OCI-LY7 (cell line): ENCODE results near the gene BCAR3. TPM values are rescaled to one million over a fixed set of nuclear protein-coding genes. Genes with fewer than 3 reads are reported as not detected.

ENCODE experiments used
- BruUV-seq: library from RNA; stranded (reverse); fragments of 400-500 nt; replicated peaks from 2 replicates; lab custom pipeline; 2021; lab: Mats Ljungman, UMichigan
- CTCF ChIA-PET: fragments of 300-600 bp; sonication (Branson Sonifier 250); formaldehyde crosslinking; loops from one replicate; lab custom pipeline; 2022; ENCODE audit warnings: antibody characterized with exemption; ENCODE audit not compliant: unreplicated experiment; lab: Charles Lee
- POLR2A ChIA-PET: fragments of 300-600 bp; sonication (Branson Sonifier 250); formaldehyde crosslinking; loops from one replicate; lab custom pipeline; 2022; ENCODE audit warnings: antibody characterized with exemption; lab: Charles Lee
- DNase-seq: peaks from one replicate; pipeline ENCODE4 v3.0.0-alpha.2; 2015; ENCODE audit warnings: low spot score
- H2AFZ ChIP-seq: fragments of 200-600 bp; sonication (generic), shearing (Covaris generic); 2 replicates; pipeline ENCODE4 v1.6.1; 2014; ENCODE audit warnings: mild to moderate bottlenecking, antibody characterized with exemption, low read length, moderate library complexity
- H3K27ac ChIP-seq: fragments of 200-600 bp; sonication (generic); 2 replicates; pipeline ENCODE4 v1.5.1; 2014; ENCODE audit warnings: mixed run types, low read depth, mild to moderate bottlenecking, moderate library complexity, low read length, inconsistent platforms; ENCODE audit not compliant: poor library complexity, severe bottlenecking
- H3K36me3 ChIP-seq: fragments of 200-600 bp; sonication (generic); 2 replicates; pipeline ENCODE4 v1.6.1; 2014; ENCODE audit warnings: mild to moderate bottlenecking, antibody characterized with exemption, low read length, moderate library complexity, mixed read lengths; ENCODE audit not compliant: insufficient read depth
- H3K4me1 ChIP-seq: fragments of 200-600 bp; sonication (generic); 2 replicates; pipeline ENCODE4 v1.5.1; 2014; ENCODE audit warnings: mild to moderate bottlenecking, low read length; ENCODE audit not compliant: insufficient read depth, poor library complexity, severe bottlenecking
- H3K4me2 ChIP-seq: fragments of 200-600 bp; sonication (generic); 2 replicates; pipeline ENCODE4 v1.6.1; 2014; ENCODE audit warnings: mild to moderate bottlenecking, low read length
- H3K4me3 ChIP-seq: fragments of 200-600 bp; sonication (generic); 2 replicates; pipeline ENCODE4 v1.5.1; 2014; ENCODE audit warnings: mild to moderate bottlenecking, low read depth, low read length; ENCODE audit not compliant: poor library complexity, severe bottlenecking
- H3K79me2 ChIP-seq: fragments of 200-600 bp; sonication (generic); 2 replicates; pipeline ENCODE4 v1.6.1; 2016; ENCODE audit warnings: low read depth, mild to moderate bottlenecking, low read length, moderate library complexity, mixed read lengths; ENCODE audit not compliant: insufficient read depth
- H3K9me2 ChIP-seq: fragments of 200-600 bp; sonication (generic); 2 replicates; pipeline ENCODE4 v1.6.1; 2016; ENCODE audit warnings: mild to moderate bottlenecking, low read length, mixed read lengths; ENCODE audit not compliant: insufficient read depth
- H3K9me3 ChIP-seq: fragments of 200-600 bp; sonication (generic); 2 replicates; pipeline ENCODE4 v1.6.1; 2014; ENCODE audit warnings: mild to moderate bottlenecking, mixed run types, low read length, mixed read lengths
- H4K20me1 ChIP-seq: fragments of 200-600 bp; sonication (generic); 2 replicates; pipeline ENCODE4 v1.6.1; 2014; ENCODE audit warnings: mild to moderate bottlenecking, antibody characterized with exemption, low read length, moderate library complexity, mixed read lengths; ENCODE audit not compliant: insufficient read depth
- CTCF ChIP-seq: fragments of 200-600 bp; sonication (generic); conservative IDR thresholded peaks from 2 replicates; pipeline ENCODE4 v1.5.1; 2014; ENCODE audit warnings: mild to moderate bottlenecking, antibody characterized with exemption, low read length, moderate library complexity, mixed read lengths
- EZH2phosphoT487 ChIP-seq: fragments of 200-600 bp; sonication (generic); IDR thresholded peaks from 2 replicates; pipeline ENCODE4 v1.6.1; 2018; ENCODE audit warnings: low read depth, borderline replicate concordance, mild to moderate bottlenecking, mixed run types, antibody characterized with exemption, low read length, moderate library complexity, mixed read lengths
- intact Hi-C: fragments of 100-400 bp; cut with micrococcal nuclease; formaldehyde crosslinking; loops from one replicate; pipeline ENCODE4 v1.10.0; 2022; ENCODE audit not compliant: unreplicated experiment
- total RNA-seq, 2 experiments: library from RNA; depleted of rRNA in 1 of 2; stranded (reverse); fragments of >200 nt in 1 of 2; shearing (Covaris generic) in 1 of 2; gene quantifications; 2 replicates each; pipeline ENCODE4 v1.2.3, GENCODE V29; 2014 to 2022

The BCAR3 gene
- total RNA-seq, 2 experiments from 2014 or later: 16.3 to 24.2 TPM

GRCh38 chr1:93616221-93616995 lies 65.2 kb downstream of the BCAR3 start:
- Histone ChIP-seq H3K27ac (no peak overlapping the region), H3K4me1 (peaks cover 14% of the 10 kb centered on the region), H3K9me3 (no peaks in the 10 kb centered on the region), H3K36me3 (no peaks in the 10 kb centered on the region), H3K4me3 (no peak overlapping the region), H3K4me2 (no peak overlapping the region), H2AFZ (no peak overlapping the region), H3K9me2 (no peaks in the 10 kb centered on the region), H4K20me1 (no peaks in the 10 kb centered on the region), H3K79me2 (no peaks in the 10 kb centered on the region)
- intact Hi-C loops: no loop called here
- TF ChIP-seq EZH2phosphoT487: no peak
- no peak for TF ChIP-seq CTCF
- ChIA-PET POLR2A (interaction anchor here (0.5 to 1.1 kb wide), 3 partner anchors 8 to 539 kb away, joined by 3 to 5 read pairs (median 4); no protein-coding TSS in a partner anchor), CTCF (no interaction called here)
- no TSS peak for BruUV-seq
- DNase-seq: no peak

GRCh38 chr1:93615582-93616150 lies 66.0 kb downstream of the BCAR3 start:
- no peak overlapping the region for H3K4me2 ChIP-seq

More at GRCh38 chr1:93615582-93616150, 66.0 kb downstream of the BCAR3 start:
- TF ChIP-seq CTCF (no peak), EZH2phosphoT487 (no peak)
- no peaks in the 10 kb centered on the region for H3K9me2 ChIP-seq
- no peak overlapping the region for H2AFZ ChIP-seq
- H3K4me1 ChIP-seq: peaks cover 14% of the 10 kb centered on the region
- no peaks in the 10 kb centered on the region for H3K36me3 ChIP-seq
- no peak overlapping the region for H3K27ac ChIP-seq
- H3K79me2 ChIP-seq: no peaks in the 10 kb centered on the region
- DNase-seq: no peak
- CTCF ChIA-PET: no interaction called here
- POLR2A ChIA-PET: interaction anchor here (0.5 to 0.6 kb wide), 2 partner anchors 60 to 538 kb away, joined by 4 to 5 read pairs; no protein-coding TSS in a partner anchor
- no peaks in the 10 kb centered on the region for H4K20me1 ChIP-seq
- intact Hi-C loops: no loop called here
- H3K9me3 ChIP-seq: no peaks in the 10 kb centered on the region
- no peak overlapping the region for H3K4me3 ChIP-seq
- BruUV-seq: no TSS peak
